Psoas muscle (tissue), 8 donors: ENCODE results near the gene NT5C2. TPM values are rescaled to one million over a fixed set of nuclear protein-coding genes. Genes with fewer than 3 reads are reported as not detected.
"Not testable (repeated sequence)": the region's sequence is repeated elsewhere in the genome, so short reads cannot be mapped to it uniquely, and the experiment has no call there.

Experiments
- ATAC-seq, 4 donors: fragments of 200-7000 bp; cut with Tn5 transposase; one replicate each; pipeline ENCODE4 v1.9.1; 2020; ENCODE audit warnings: moderate library complexity in 3 of 4, mild to moderate bottlenecking in 2 of 4
- DNase-seq, 2 donors: peaks; one replicate each; pipeline ENCODE4 v3.0.0-alpha.2; 2020
- H3K27ac ChIP-seq: fragments of 200-600 bp; one replicate; pipeline ENCODE4 v1.8.0; 2022
- H3K27me3 ChIP-seq, 3 donors: fragments of 200-600 bp in 1 of 3; one replicate each; pipeline versions ENCODE4 v1.6.1 to v1.8.0; 2013 to 2022; ENCODE audit warnings: low read length in 2 of 3, mild to moderate bottlenecking in 2 of 3, moderate library complexity in 1 of 3; ENCODE audit not compliant: insufficient read depth in 3 of 3
- H3K36me3 ChIP-seq, 2 donors: fragments of 200-600 bp in 1 of 2; one replicate each; pipeline versions ENCODE4 v1.6.1 to v1.8.0; 2013 to 2022; ENCODE audit warnings: low read depth in 1 of 2, mild to moderate bottlenecking in 1 of 2, moderate library complexity in 1 of 2; ENCODE audit not compliant: insufficient read depth in 1 of 2
- H3K4me1 ChIP-seq: fragments of 200-600 bp; one replicate; pipeline ENCODE4 v1.8.0; 2022
- H3K4me3 ChIP-seq: fragments of 200-600 bp; one replicate; pipeline ENCODE4 v1.8.0; 2022; ENCODE audit warnings: mild to moderate bottlenecking
- H3K9me3 ChIP-seq: fragments of 200-600 bp; one replicate; pipeline ENCODE4 v1.8.0; 2022
- WGBS, 3 donors: extraction: QIAGEN DNeasy Blood & Tissue Kit; methylation state at CpG; one replicate each; pipeline versions ENCODE4 v1.1.6 to v1.1.7; 2013; 5-methylcytosine and 5-hydroxymethylcytosine counted together
- intact Hi-C, 2 donors: fragments of 100-400 bp; cut with DNase I; formaldehyde crosslinking; loops; one replicate each; pipeline versions ENCODE4 v1.11.0 to v1.14.2; 2022
- polyA plus RNA-seq, 3 donors: library from polyadenylated mRNA; stranded (reverse); fragments of 200-250 nt; gene quantifications; one replicate each; pipeline ENCODE4 v1.2.3, GENCODE V29; 2013
- total RNA-seq, 4 donors: library from RNA; stranded (reverse); fragmentation: NEBNext Ultra II Directional in 2 of 4; extraction: Animal tissue kit (Norgen Biotek cat#: 25700) in 2 of 4; gene quantifications; one replicate each; pipeline versions ENCODE4 v1.2.1 to v1.2.4, GENCODE V29; 2021 to 2023
- TF ChIP-seq, protein P1 (sequence below): fragments of 200-600 bp; IDR thresholded peaks from one replicate; pipeline ENCODE4 v1.8.0; 2022; ENCODE audit warnings: antibody characterized with exemption
- donor health status: healthy with polysubstance abuse.
- donor health status: DM: no; HTN: no; CAD: no; lungs with moderate emphysema.
- donor health status: Bipolar disorder and iron deficiency.
- donor health status: healthy.
- donor health status: DM: yes; HTN: yes; CAD: no.
- donor health status: DM: no; HTN: no; CAD: no.
- donor health status: DM: no; HTN: no; CAD: no.
- donor health status: DM: yes; HTN: yes; CAD: no.

NT5C2 gene
- total and polyA plus RNA-seq, 7 donors, result 17.8 to 94.6 (median 64.5) TPM

DNA sequence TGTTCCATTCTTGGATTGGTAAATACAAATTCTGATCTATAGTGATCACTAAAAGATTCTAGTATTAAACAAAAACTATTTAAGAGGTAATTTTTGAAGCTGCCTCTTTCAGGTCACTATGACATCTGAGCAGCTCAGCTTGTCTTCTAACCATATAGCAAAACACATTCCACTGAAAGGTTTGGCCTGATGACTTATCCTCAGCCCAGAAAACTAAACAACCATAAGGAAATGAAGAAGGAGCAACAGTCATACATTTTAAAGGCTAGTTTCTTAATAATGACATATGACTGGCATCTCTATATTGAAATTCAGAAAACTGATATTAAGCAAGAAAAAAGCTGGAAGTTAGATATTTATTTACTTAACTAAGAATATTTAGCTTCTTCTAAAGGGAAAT is 24.6 kb downstream of the NT5C2 start:
- TF ChIP-seq, protein P1, sequence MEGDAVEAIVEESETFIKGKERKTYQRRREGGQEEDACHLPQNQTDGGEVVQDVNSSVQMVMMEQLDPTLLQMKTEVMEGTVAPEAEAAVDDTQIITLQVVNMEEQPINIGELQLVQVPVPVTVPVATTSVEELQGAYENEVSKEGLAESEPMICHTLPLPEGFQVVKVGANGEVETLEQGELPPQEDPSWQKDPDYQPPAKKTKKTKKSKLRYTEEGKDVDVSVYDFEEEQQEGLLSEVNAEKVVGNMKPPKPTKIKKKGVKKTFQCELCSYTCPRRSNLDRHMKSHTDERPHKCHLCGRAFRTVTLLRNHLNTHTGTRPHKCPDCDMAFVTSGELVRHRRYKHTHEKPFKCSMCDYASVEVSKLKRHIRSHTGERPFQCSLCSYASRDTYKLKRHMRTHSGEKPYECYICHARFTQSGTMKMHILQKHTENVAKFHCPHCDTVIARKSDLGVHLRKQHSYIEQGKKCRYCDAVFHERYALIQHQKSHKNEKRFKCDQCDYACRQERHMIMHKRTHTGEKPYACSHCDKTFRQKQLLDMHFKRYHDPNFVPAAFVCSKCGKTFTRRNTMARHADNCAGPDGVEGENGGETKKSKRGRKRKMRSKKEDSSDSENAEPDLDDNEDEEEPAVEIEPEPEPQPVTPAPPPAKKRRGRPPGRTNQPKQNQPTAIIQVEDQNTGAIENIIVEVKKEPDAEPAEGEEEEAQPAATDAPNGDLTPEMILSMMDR, result no peak
- DNase-seq, result no peak
- Histone ChIP-seq H3K27me3 (no peaks in the 10 kb centered on the region), H3K36me3 (peaks cover 0 to 96% of the 10 kb centered on the region in 2 donors), H3K9me3 (no peaks in the 10 kb centered on the region), H3K4me3 (no peak overlapping the region), H3K27ac (no peak overlapping the region), H3K4me1 (peaks cover 6% of the 10 kb centered on the region)
- ATAC-seq, result no peak
- intact Hi-C loops, result no loop called here

- DNase-seq, intact Hi-C loops, H3K9me3 ChIP-seq, H3K4me1 ChIP-seq, H3K4me3 ChIP-seq, H3K27ac ChIP-seq, H3K27me3 ChIP-seq: not testable (repeated sequence)
- ATAC-seq, result peak in 1 of 4 donors; percentile 20
- WGBS, 3 donors, result 95 to 98% (median 97%) methylated on average over 5 of the region's 5 CpGs
- H3K36me3 ChIP-seq, result peaks cover 0 to 92% of the 10 kb centered on the region in 2 donors
Observed at GRCh38 chr10:103167554-103167953, 25.5 kb downstream of the NT5C2 start.

DNA sequence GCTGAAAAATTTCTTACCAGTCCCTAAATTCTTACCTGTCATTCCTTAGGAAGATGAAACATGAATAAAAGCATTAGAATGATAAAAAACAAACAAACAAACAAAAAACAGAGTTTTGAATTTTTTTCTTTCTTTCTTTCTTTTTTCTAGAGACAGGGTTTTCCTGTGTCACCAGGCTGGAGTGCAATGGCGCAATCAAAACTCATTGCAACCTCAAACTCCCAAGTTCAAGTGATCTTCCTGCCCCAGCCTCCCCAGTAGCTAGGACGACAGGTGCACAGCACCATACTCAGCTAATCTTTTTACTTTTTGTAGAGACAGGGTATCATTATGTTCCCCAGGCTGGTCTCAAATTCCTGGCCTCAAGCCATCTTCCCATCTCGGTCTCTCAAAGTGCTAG is 26.5 kb downstream of the NT5C2 start:
- TF ChIP-seq, protein P1, result no peak
- intact Hi-C loops, result no loop called here
- Histone ChIP-seq H3K9me3 (no peaks in the 10 kb centered on the region), H3K27me3 (no peaks in the 10 kb centered on the region), H3K4me3 (no peak overlapping the region), H3K36me3 (peaks cover 0 to 91% of the 10 kb centered on the region in 2 donors), H3K4me1 (peaks cover 6% of the 10 kb centered on the region), H3K27ac (no peak overlapping the region)
- DNase-seq, result no peak
- ATAC-seq, result peak in 1 of 4 donors; percentile 31
- WGBS, 3 donors, result 59 to 80% (median 64%) methylated on average over 3 of the region's 3 CpGs

DNA sequence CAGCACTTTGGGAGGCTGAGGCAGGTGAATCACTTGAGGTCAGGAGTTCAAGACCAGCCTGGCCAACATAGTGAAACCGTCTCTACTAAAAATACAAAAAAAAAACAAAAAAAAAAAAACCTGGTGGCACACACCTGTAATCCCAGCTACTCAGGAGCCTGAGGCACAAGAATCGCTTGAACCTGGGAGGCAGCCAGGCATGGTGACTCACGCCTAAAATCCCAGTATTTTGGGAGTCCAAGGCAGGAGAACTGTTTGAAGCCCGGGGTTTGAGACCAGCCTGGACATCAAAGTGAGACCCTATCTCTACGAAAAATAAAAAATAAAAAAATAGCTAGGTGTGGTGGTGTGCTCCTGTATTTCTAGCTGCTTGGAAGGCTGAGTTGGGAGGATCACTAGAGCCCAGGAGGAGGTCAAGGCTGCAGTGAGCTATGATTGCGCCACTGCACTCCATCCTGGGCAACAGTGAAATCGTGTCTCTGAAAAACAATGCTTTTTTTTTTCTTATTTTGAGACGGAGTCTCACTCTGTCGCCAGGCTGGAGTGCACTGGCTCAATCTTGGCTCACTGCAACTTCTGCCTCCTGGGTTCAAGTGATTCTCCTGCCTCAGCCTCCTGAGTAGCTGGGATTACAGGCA is 29.2 kb downstream of the NT5C2 start:
- H3K4me1 ChIP-seq, H3K27me3 ChIP-seq, DNase-seq, H3K9me3 ChIP-seq, H3K27ac ChIP-seq, H3K4me3 ChIP-seq, intact Hi-C loops, ATAC-seq: not testable (repeated sequence)
- 90 to 97% (median 95%) methylated on average over 9 of the region's 9 CpGs for WGBS, 3 donors
- H3K36me3 ChIP-seq, result peaks cover 0 to 70% of the 10 kb centered on the region in 2 donors

GRCh38 chr10:103157246-103157645 is 35.8 kb downstream of the NT5C2 start:
- ATAC-seq, result no peak
- no peaks in the 10 kb centered on the region for H3K27me3 ChIP-seq
- 91 to 98% (median 96%) methylated on average over 1 of the region's 1 CpG for WGBS, 3 donors
- H3K4me3 ChIP-seq, result no peak overlapping the region
- H3K36me3 ChIP-seq, result peaks cover 0 to 32% of the 10 kb centered on the region in 2 donors
- peaks cover 36% of the 10 kb centered on the region for H3K4me1 ChIP-seq
- DNase-seq, result no peak
- no peaks in the 10 kb centered on the region for H3K9me3 ChIP-seq
- intact Hi-C loops, result no loop called here
- TF ChIP-seq, protein P1, result no peak
- no peak overlapping the region for H3K27ac ChIP-seq
